ENCODE measurements around the gene CDKN2AIP.

GRCh38 chr4:183424109-183424744, 20.2 kb upstream of the CDKN2AIP start:
- TF ChIP-seq POLR2A (IDR thresholded peaks at IDR 0.05; ENCODE audit: low read length) = no peak
- no peak for TF ChIP-seq GATA1 (IDR thresholded peaks at IDR 0.05; ENCODE audit: low read depth, low read length)
